Parathyroid adenoma (tissue), 2 donors: Measurements from ENCODE around the gene RALGAPA2.

Source experiments
- H2AFZ ChIP-seq: fragments of 300-600 bp; sonication (generic); one replicate; pipeline ENCODE4 v1.7.0; 2017; ENCODE audit warnings: antibody characterized with exemption, mild to moderate bottlenecking
- H3K27ac ChIP-seq: fragments of 300-600 bp; sonication (generic); one replicate; pipeline ENCODE4 v1.7.0; 2017
- H3K27me3 ChIP-seq: fragments of 300-600 bp; sonication (generic); one replicate; pipeline ENCODE4 v1.7.0; 2017; ENCODE audit warnings: low read length; ENCODE audit not compliant: control insufficient read depth, insufficient read depth
- H3K36me3 ChIP-seq: fragments of 300-600 bp; sonication (generic); one replicate; pipeline ENCODE4 v1.7.0; 2017; ENCODE audit warnings: low read length; ENCODE audit not compliant: control insufficient read depth, insufficient read depth
- H3K4me1 ChIP-seq: fragments of 300-600 bp; sonication (generic); one replicate; pipeline ENCODE4 v1.7.0; 2017; ENCODE audit warnings: control low read depth
- H3K4me2 ChIP-seq: fragments of 300-600 bp; sonication (generic); one replicate; pipeline ENCODE4 v1.7.0; 2017; ENCODE audit warnings: low read length
- H3K4me3 ChIP-seq: fragments of 300-600 bp; sonication (generic); one replicate; pipeline ENCODE4 v1.7.0; 2017; ENCODE audit warnings: low read depth, low read length
- H3K79me2 ChIP-seq: fragments of 300-600 bp; sonication (generic); one replicate; pipeline ENCODE4 v1.7.0; 2017; ENCODE audit warnings: control low read depth
- H3K9ac ChIP-seq: fragments of 300-600 bp; sonication (generic); one replicate; pipeline ENCODE4 v1.7.0; 2017; ENCODE audit warnings: mild to moderate bottlenecking
- H3K9me3 ChIP-seq: fragments of 300-600 bp; sonication (generic); one replicate; pipeline ENCODE4 v1.7.0; 2017; ENCODE audit warnings: low read length; ENCODE audit not compliant: control insufficient read depth
- TF ChIP-seq, protein P1 (sequence below): fragments of 300-600 bp; sonication (generic); IDR thresholded peaks from one replicate; pipeline ENCODE4 v1.7.0; 2017; ENCODE audit warnings: antibody characterized with exemption, mild to moderate bottlenecking
- donor health status: primary hyperparathyroidism.

Gene RALGAPA2

DNA sequence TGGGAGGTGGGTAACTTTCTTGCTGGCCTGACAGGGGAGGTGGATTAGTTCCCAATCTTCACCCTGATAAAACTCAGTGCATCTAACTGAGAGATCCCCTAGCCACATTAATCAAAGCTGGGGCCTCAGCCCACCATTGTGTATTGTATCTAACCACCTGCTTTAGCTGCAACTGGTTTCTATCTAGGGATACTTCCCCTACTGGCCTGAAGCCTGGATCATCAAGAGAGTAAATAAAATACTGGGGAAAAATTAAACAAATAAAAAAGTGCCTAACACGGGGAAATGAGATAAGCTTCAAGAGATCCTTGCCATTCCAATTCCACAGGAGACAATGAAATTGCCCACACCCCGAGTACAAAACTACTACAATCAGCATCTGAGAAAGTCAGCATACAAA, 195.1 kb downstream of the RALGAPA2 start:
- no peaks in the 10 kb centered on the region for H3K79me2 ChIP-seq
- no peak overlapping the region for H3K9ac ChIP-seq
- H3K27me3 ChIP-seq = no peaks in the 10 kb centered on the region
- H3K36me3 ChIP-seq = no peaks in the 10 kb centered on the region
- no peak overlapping the region for H3K4me2 ChIP-seq
- TF ChIP-seq, protein P1, sequence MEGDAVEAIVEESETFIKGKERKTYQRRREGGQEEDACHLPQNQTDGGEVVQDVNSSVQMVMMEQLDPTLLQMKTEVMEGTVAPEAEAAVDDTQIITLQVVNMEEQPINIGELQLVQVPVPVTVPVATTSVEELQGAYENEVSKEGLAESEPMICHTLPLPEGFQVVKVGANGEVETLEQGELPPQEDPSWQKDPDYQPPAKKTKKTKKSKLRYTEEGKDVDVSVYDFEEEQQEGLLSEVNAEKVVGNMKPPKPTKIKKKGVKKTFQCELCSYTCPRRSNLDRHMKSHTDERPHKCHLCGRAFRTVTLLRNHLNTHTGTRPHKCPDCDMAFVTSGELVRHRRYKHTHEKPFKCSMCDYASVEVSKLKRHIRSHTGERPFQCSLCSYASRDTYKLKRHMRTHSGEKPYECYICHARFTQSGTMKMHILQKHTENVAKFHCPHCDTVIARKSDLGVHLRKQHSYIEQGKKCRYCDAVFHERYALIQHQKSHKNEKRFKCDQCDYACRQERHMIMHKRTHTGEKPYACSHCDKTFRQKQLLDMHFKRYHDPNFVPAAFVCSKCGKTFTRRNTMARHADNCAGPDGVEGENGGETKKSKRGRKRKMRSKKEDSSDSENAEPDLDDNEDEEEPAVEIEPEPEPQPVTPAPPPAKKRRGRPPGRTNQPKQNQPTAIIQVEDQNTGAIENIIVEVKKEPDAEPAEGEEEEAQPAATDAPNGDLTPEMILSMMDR = no peak
- no peaks in the 10 kb centered on the region for H3K4me1 ChIP-seq
- no peaks in the 10 kb centered on the region for H3K9me3 ChIP-seq
- H3K27ac ChIP-seq = no peak overlapping the region
- no peak overlapping the region for H2AFZ ChIP-seq
- no peak overlapping the region for H3K4me3 ChIP-seq

- no peaks in the 10 kb centered on the region for H3K79me2 ChIP-seq
- no peak overlapping the region for H3K9ac ChIP-seq
- no peak overlapping the region for H3K27ac ChIP-seq
- H2AFZ ChIP-seq = no peak overlapping the region
- H3K9me3 ChIP-seq = no peaks in the 10 kb centered on the region
- H3K4me1 ChIP-seq = no peaks in the 10 kb centered on the region
- TF ChIP-seq, protein P1 = no peak
- no peak overlapping the region for H3K4me2 ChIP-seq
- H3K27me3 ChIP-seq = no peaks in the 10 kb centered on the region
- no peak overlapping the region for H3K4me3 ChIP-seq
- no peaks in the 10 kb centered on the region for H3K36me3 ChIP-seq
Measured at GRCh38 chr20:20513720-20514119, 198.7 kb downstream of the RALGAPA2 start.

- Histone ChIP-seq H2AFZ (no peak overlapping the region), H3K9me3 (no peaks in the 10 kb centered on the region), H3K4me1 (no peaks in the 10 kb centered on the region), H3K27me3 (no peaks in the 10 kb centered on the region), H3K4me3 (no peak overlapping the region), H3K4me2 (no peak overlapping the region), H3K36me3 (no peaks in the 10 kb centered on the region), H3K9ac (no peak overlapping the region), H3K27ac (no peak overlapping the region), H3K79me2 (no peaks in the 10 kb centered on the region)
- TF ChIP-seq, protein P1 = no peak
Measured at GRCh38 chr20:20505554-20505953, 206.9 kb downstream of the RALGAPA2 start.

- Histone ChIP-seq H3K36me3 (no peaks in the 10 kb centered on the region), H3K9ac (no peak overlapping the region), H3K9me3 (no peaks in the 10 kb centered on the region), H3K27ac (no peak overlapping the region), H2AFZ (no peak overlapping the region), H3K4me3 (no peak overlapping the region), H3K4me1 (no peaks in the 10 kb centered on the region), H3K79me2 (no peaks in the 10 kb centered on the region), H3K4me2 (no peak overlapping the region), H3K27me3 (no peaks in the 10 kb centered on the region)
- TF ChIP-seq, protein P1 = no peak
Measured at GRCh38 chr20:20503777-20504530, 208.5 kb downstream of the RALGAPA2 start.

DNA sequence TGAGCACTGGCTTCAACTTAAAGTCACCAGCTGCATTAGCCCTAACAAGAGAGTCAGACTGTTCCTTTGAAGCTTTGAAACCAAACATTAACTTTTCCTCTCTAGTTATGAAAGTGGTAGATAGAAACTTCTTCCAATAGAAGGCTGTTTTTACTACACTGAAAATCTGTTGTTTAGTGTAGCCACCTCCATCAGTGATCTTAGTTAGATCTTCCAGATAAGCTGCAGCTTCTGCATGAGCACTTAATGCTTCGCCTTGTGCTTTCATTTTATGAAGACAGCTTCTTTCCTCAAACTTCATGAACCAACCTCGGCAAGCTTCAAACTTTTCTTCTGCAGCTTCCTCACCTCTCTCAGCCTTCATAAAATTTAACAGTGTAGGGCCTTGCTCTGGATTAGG, 211.3 kb downstream of the RALGAPA2 start:
- TF ChIP-seq, protein P1 = no peak
- no peaks in the 10 kb centered on the region for H3K79me2 ChIP-seq
- no peaks in the 10 kb centered on the region for H3K9me3 ChIP-seq
- no peak overlapping the region for H3K27ac ChIP-seq
- H3K4me1 ChIP-seq = no peaks in the 10 kb centered on the region
- H3K4me2 ChIP-seq = no peak overlapping the region
- no peak overlapping the region for H3K9ac ChIP-seq
- H3K4me3 ChIP-seq = no peak overlapping the region
- H3K36me3 ChIP-seq = no peaks in the 10 kb centered on the region
- no peaks in the 10 kb centered on the region for H3K27me3 ChIP-seq
- H2AFZ ChIP-seq = no peak overlapping the region
